GM12878 (cell line): ENCODE data around the gene NAV2. TPM values are rescaled to one million over a fixed set of nuclear protein-coding genes. Genes with fewer than 3 reads are reported as not detected.

Source experiments
- ATAC-seq: fragments of 200-7000 bp; cut with Tn5 transposase; 3 replicates; pipeline ENCODE4 v1.9.1; 2020; ENCODE audit warnings: mild to moderate bottlenecking, moderate library complexity
- BruUV-seq: library from RNA; stranded (reverse); fragments of 400-500 nt; replicated peaks from 2 replicates; lab custom pipeline; 2021; lab: Mats Ljungman, UMichigan
- CTCF ChIA-PET: fragments of 300-600 bp; sonication (Branson Sonifier 250); formaldehyde crosslinking; extraction: SDS; loops from one replicate; lab custom pipeline; 2021; ENCODE audit warnings: inconsistent platforms; lab: Yijun Ruan, JAX
- POLR2A ChIA-PET: fragments of 350-600 bp; formaldehyde crosslinking; extraction: SDS; loops from one replicate; lab custom pipeline; 2021; ENCODE audit warnings: inconsistent platforms; lab: Charles Lee
- RAD21 ChIA-PET: fragments of 300-600 bp; sonication (Branson Sonifier 250); formaldehyde crosslinking; loops from one replicate; lab custom pipeline; 2023; ENCODE audit warnings: antibody characterized with exemption; ENCODE audit not compliant: unreplicated experiment; lab: Charles Lee
- SMC1A ChIA-PET: fragments of 300-600 bp; sonication (Branson Sonifier 250); formaldehyde crosslinking; loops from one replicate; lab custom pipeline; 2023; ENCODE audit not compliant: unreplicated experiment, uncharacterized antibody; lab: Charles Lee
- DNase-seq: peaks from one replicate; pipeline ENCODE4 v3.0.0-alpha.2; 2011; ENCODE audit warnings: low read depth, low spot score
- FAIRE-seq: peaks from 3 replicates; lab custom pipeline; 2011; peaks lifted over from hg19 to GRCh38; lab: Jason Lieb, UNC
- H2AFZ ChIP-seq: 2 replicates; pipeline ENCODE4 v1.6.0; 2011; ENCODE audit warnings: low read depth, low read length, control low read depth; ENCODE audit not compliant: control insufficient read depth
- H3K27ac ChIP-seq: 2 replicates; pipeline ENCODE4 v1.5.1; 2011; ENCODE audit warnings: control low read depth; ENCODE audit not compliant: control insufficient read depth, insufficient read depth
- H3K27me3 ChIP-seq, 2 experiments: replicated peaks in 1 of 2; 2 replicates each; pipeline versions ENCODE4 v1.6.0 to v1.6.1; 2011; ENCODE audit warnings: low read length in 1 of 2; ENCODE audit not compliant: control insufficient read depth in 2 of 2, insufficient read depth in 2 of 2
- H3K36me3 ChIP-seq, 2 experiments: 2 replicates each; pipeline ENCODE4 v1.5.1; 2011; ENCODE audit warnings: low read length in 1 of 2; ENCODE audit not compliant: control insufficient read depth in 2 of 2, insufficient read depth in 2 of 2
- H3K4me1 ChIP-seq: 2 replicates; pipeline ENCODE4 v1.6.1; 2011; ENCODE audit warnings: mild to moderate bottlenecking, low read length, moderate library complexity, mixed read lengths; ENCODE audit not compliant: control insufficient read depth, insufficient read depth
- H3K4me2 ChIP-seq: 2 replicates; pipeline ENCODE4 v1.6.0; 2011; ENCODE audit warnings: control low read depth; ENCODE audit not compliant: control insufficient read depth, insufficient read depth
- H3K4me3 ChIP-seq: fragments of 200-600 bp; sonication (generic); 2 replicates; pipeline ENCODE4 v1.5.1; 2016
- H3K79me2 ChIP-seq: 2 replicates; pipeline ENCODE4 v1.6.0; 2011; ENCODE audit warnings: low read length; ENCODE audit not compliant: control insufficient read depth, insufficient read depth
- H3K9ac ChIP-seq: 2 replicates; pipeline ENCODE4 v1.8.0; 2011; ENCODE audit warnings: low read length, control low read depth, mixed read lengths; ENCODE audit not compliant: control insufficient read depth, insufficient read depth
- H3K9me3 ChIP-seq: replicated peaks from 3 replicates; pipeline ENCODE4 v1.5.1; 2011; ENCODE audit warnings: mild to moderate bottlenecking, low read length; ENCODE audit not compliant: control insufficient read depth, insufficient read depth
- H4K20me1 ChIP-seq: 2 replicates; pipeline ENCODE4 v1.6.0; 2011; ENCODE audit not compliant: control insufficient read depth, insufficient read depth
- ATF3 ChIP-seq: IDR thresholded peaks from 2 replicates; pipeline ENCODE4 v1.6.1; 2011; ENCODE audit warnings: low read depth, mild to moderate bottlenecking, low read length, moderate library complexity, borderline replicate concordance; ENCODE audit errors: extremely low read depth
- BHLHE40 ChIP-seq, 2 experiments: fragments of 450-650 bp in 1 of 2; IDR thresholded peaks; 2 replicates each; pipeline ENCODE4 v1.6.1; 2011 to 2017; ENCODE audit warnings: low read depth in 2 of 2, borderline replicate concordance in 1 of 2, improper control_type of control experiment in 1 of 2, low read length in 1 of 2, mild to moderate bottlenecking in 1 of 2
- ETV6 ChIP-seq, 2 experiments: fragments of 450-650 bp in 1 of 2; IDR thresholded peaks in 1 of 2; conservative IDR thresholded peaks in 1 of 2; 2 replicates each; pipeline ENCODE4 v1.6.1; 2014; ENCODE audit warnings: antibody characterized with exemption in 1 of 2, borderline replicate concordance in 1 of 2, low read depth in 1 of 2, mild to moderate bottlenecking in 1 of 2, moderate library complexity in 1 of 2
- EZH2 ChIP-seq: IDR thresholded peaks from 2 replicates; pipeline ENCODE4 v1.6.1; 2012; ENCODE audit warnings: low read depth, mild to moderate bottlenecking, control low read depth, inconsistent platforms, low read length, borderline replicate concordance; ENCODE audit not compliant: control insufficient read depth
- IRF4 ChIP-seq: IDR thresholded peaks from 2 replicates; pipeline ENCODE4 v1.6.1; 2011; ENCODE audit warnings: low read depth, low read length
- MXI1 ChIP-seq: fragments of 150-350 bp; IDR thresholded peaks from 2 replicates; pipeline ENCODE4 v1.6.1; 2011; ENCODE audit warnings: low read depth, mild to moderate bottlenecking, inconsistent platforms, low read length, improper control_type of control experiment
- NFYA ChIP-seq: IDR thresholded peaks from 2 replicates; pipeline ENCODE4 v1.6.1; 2011; ENCODE audit warnings: low read depth, mild to moderate bottlenecking, low read length, improper control_type of control experiment, borderline replicate concordance
- RBBP5 ChIP-seq: fragments of 200-600 bp; sonication (generic); conservative IDR thresholded peaks from 2 replicates; pipeline ENCODE4 v1.6.1; 2016
- RFX5 ChIP-seq: IDR thresholded peaks from 2 replicates; pipeline ENCODE4 v1.6.1; 2011; ENCODE audit warnings: low read depth, low read length, improper control_type of control experiment
- SIN3A ChIP-seq: IDR thresholded peaks from 2 replicates; pipeline ENCODE4 v1.6.1; 2012; ENCODE audit warnings: low read depth, low read length, improper control_type of control experiment
- SKIL ChIP-seq: fragments of 450-650 bp; IDR thresholded peaks from 2 replicates; pipeline ENCODE4 v1.6.1; 2017; ENCODE audit warnings: mild to moderate bottlenecking, low read depth, inconsistent platforms; ENCODE audit not compliant: poor library complexity, severe bottlenecking
- SMC3 ChIP-seq: IDR thresholded peaks from 2 replicates; pipeline ENCODE4 v1.6.1; 2011; ENCODE audit warnings: low read length, improper control_type of control experiment, borderline replicate concordance
- SPI1 ChIP-seq: IDR thresholded peaks from 2 replicates; pipeline ENCODE4 v1.6.1; 2011; ENCODE audit warnings: low read depth, mild to moderate bottlenecking, low read length, moderate library complexity, borderline replicate concordance; ENCODE audit not compliant: insufficient read depth
- SREBF1 ChIP-seq: IDR thresholded peaks from 2 replicates; pipeline ENCODE4 v1.6.1; 2012; ENCODE audit warnings: mild to moderate bottlenecking, low read length
- SRF ChIP-seq, 2 experiments: IDR thresholded peaks; 2 replicates each; pipeline ENCODE4 v1.6.1; 2011; ENCODE audit warnings: low read depth in 2 of 2, low read length in 2 of 2, mild to moderate bottlenecking in 1 of 2, moderate library complexity in 1 of 2
- TCF12 ChIP-seq: IDR thresholded peaks from 2 replicates; pipeline ENCODE4 v1.6.1; 2011; ENCODE audit warnings: low read depth, mild to moderate bottlenecking, low read length
- TCF3 ChIP-seq: IDR thresholded peaks from 2 replicates; pipeline ENCODE4 v1.6.1; 2012; ENCODE audit warnings: low read depth, mild to moderate bottlenecking, low read length, borderline replicate concordance; ENCODE audit not compliant: insufficient read depth
- WRNIP1 ChIP-seq: IDR thresholded peaks from 2 replicates; pipeline ENCODE4 v1.6.1; 2011; ENCODE audit warnings: low read depth, low read length, improper control_type of control experiment, borderline replicate concordance
- YY1 ChIP-seq: IDR thresholded peaks from 2 replicates; pipeline ENCODE4 v1.6.1; 2011; ENCODE audit warnings: low read depth, mild to moderate bottlenecking, low read length
- ZZZ3 ChIP-seq: IDR thresholded peaks from 2 replicates; pipeline ENCODE4 v1.6.1; 2011; ENCODE audit warnings: low read depth; ENCODE audit not compliant: control insufficient read depth, insufficient read length
- WGBS: methylation state at CpG from one replicate; pipeline ENCODE4 v1.1.6; 2016; ENCODE audit warnings: low lambda C conversion rate; ENCODE audit not compliant: insufficient replicate concordance, insufficient coverage; ENCODE audit errors: missing lambda C conversion rate; 5-methylcytosine and 5-hydroxymethylcytosine counted together
- in situ Hi-C: fragments of 300-500 bp; cut with MboI; formaldehyde crosslinking; loops from 9 replicates; pipeline ENCODE4 v1.14.3; 2018; ENCODE audit warnings: mixed read lengths
- intact Hi-C: fragments of 100-400 bp; cut with micrococcal nuclease; formaldehyde crosslinking; loops from one replicate; pipeline ENCODE4 v1.14.2; 2022; ENCODE audit not compliant: unreplicated experiment
- polyA plus RNA-seq, 11 experiments: library from polyadenylated mRNA; depleted of rRNA in 4 of 11; unstranded in 6 of 11; stranded (reverse) in 5 of 11; fragments of >200 nt; fragmentation: Nextera tagmentation in 4 of 11; fragmentation: Illumina TruSeq in 1 of 11; extraction: Ambion mirVana in 4 of 11; extraction: Trizol in 1 of 11; gene quantifications; 1 replicate in 1 of 11; 2 replicates in 10 of 11; pipeline versions ENCODE4 v1.2.1 to v1.2.3, GENCODE V29; 2011 to 2016; ENCODE audit warnings: inconsistent platforms in 2 of 11, missing spikeins in 2 of 11, low read depth in 1 of 11
- total RNA-seq, 4 experiments: library from RNA; depleted of rRNA in 3 of 4; stranded (reverse); fragments of >200 nt in 3 of 4; fragmentation: Illumina TruSeq in 1 of 4; extraction: Trizol in 1 of 4; gene quantifications; 2 replicates each; pipeline versions ENCODE4 v1.2.1 to v1.2.3, GENCODE V29; 2013 to 2021

The NAV2 gene
- total and polyA plus RNA-seq, 10 of the 15 experiments (the other 5 are each of a cell fraction or from before 2014, with no cell fraction given) = 0.35 to 6.1 (median 1.1) TPM

DNA sequence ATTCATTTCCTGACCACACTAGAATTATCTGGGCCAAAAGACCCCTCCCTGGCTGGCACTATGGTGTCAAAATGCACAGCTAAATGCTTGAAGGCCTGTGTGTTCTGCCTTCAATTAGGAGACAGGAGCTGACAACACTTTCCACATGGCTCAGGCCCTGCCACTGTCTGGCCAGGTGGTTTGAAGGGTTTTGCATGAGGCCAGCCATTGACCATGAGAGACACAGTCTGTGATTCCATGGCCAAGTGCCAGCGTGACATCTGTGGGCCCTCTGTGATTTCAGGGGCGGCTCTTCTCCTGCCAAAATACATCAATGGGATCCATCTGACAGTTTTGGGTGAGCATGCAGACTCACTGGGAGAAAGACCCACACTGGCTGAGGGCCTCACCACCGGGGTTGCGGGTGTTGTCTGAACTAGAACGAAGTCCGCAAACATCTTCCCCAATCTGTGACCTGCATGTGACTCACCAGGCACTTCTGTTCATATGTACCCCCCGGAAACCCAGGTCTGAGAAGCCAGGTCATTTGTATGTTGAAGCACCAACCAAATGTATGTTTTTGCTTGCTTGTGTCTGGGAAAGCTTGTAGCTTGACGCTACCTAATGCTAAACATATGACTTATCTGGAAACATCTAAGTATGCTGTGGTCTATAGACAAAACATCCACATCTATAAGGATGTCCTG lies 20.7 kb upstream of the NAV2 start:
- WGBS = 57% methylated on average over 8 of the region's 8 CpGs
- FAIRE-seq (no peak), ATAC-seq (no peak), DNase-seq (no peak)
- SMC1A ChIA-PET = no interaction called here
- H3K4me2 ChIP-seq = no peak overlapping the region
- no peaks in the 10 kb centered on the region; the same call in 2 of the 3 replicates for H3K9me3 ChIP-seq
- H3K36me3 ChIP-seq = no peaks in the 10 kb centered on the region
- no TSS peak for BruUV-seq
- in situ Hi-C loops (no loop called here), intact Hi-C loops (no loop called here)
- H3K9ac ChIP-seq = no peak overlapping the region
- CTCF ChIA-PET = no interaction called here
- RAD21 ChIA-PET = no interaction called here
- no peaks in the 10 kb centered on the region for H4K20me1 ChIP-seq
- H3K4me3 ChIP-seq = no peak overlapping the region
- TF ChIP-seq SPI1 (no peak), NFYA (no peak), YY1 (no peak), SKIL (no peak), TCF12 (no peak), SMC3 (no peak), ATF3 (no peak), IRF4 (no peak), MXI1 (no peak), WRNIP1 (no peak), RBBP5 (no peak), SREBF1 (no peak), BHLHE40 (IDR thresholded peaks at IDR 0.05; ENCODE audit: borderline replicate concordance in 1 of 2, low read depth in 2 of 2, low read length in 1 of 2) (no peak), SIN3A (no peak), RFX5 (no peak), SRF (IDR thresholded peaks at IDR 0.05; ENCODE audit: low read depth in 2 of 2, low read length in 2 of 2) (no peak), TCF3 (no peak), ZZZ3 (no peak), ETV6 (conservative IDR thresholded peaks at IDR 0.05 in 1 of 2, IDR thresholded peaks at IDR 0.05 in 1 of 2; ENCODE audit: borderline replicate concordance in 1 of 2, low read depth in 1 of 2) (no peak), EZH2 (no peak)
- no peaks in the 10 kb centered on the region for H3K79me2 ChIP-seq
- no peak overlapping the region for H2AFZ ChIP-seq
- POLR2A ChIA-PET = no interaction called here
- H3K27ac ChIP-seq = no peak overlapping the region
- H3K27me3 ChIP-seq = peaks cover 0 to 4% of the 10 kb centered on the region in 2 experiments; a peak in 3 of 4 replicates
- H3K4me1 ChIP-seq = no peaks in the 10 kb centered on the region
